LHCN-M2 (cell line): ENCODE data around the gene TRIM13. TPM values are rescaled to one million over a fixed set of nuclear protein-coding genes. Genes with fewer than 3 reads are reported as not detected.

Experiments used
- DNase-seq: peaks from one replicate; pipeline ENCODE4 v3.0.0-alpha.2; 2012; ENCODE audit warnings: low read depth
- total RNA-seq: library from RNA; depleted of rRNA; stranded (reverse); fragments of >200 nt; gene quantifications from 2 replicates; pipeline ENCODE4 v1.2.3, GENCODE V29; 2014

TRIM13 gene
- total RNA-seq, 1 experiment from 2014 or later, result 18.2 TPM

DNA sequence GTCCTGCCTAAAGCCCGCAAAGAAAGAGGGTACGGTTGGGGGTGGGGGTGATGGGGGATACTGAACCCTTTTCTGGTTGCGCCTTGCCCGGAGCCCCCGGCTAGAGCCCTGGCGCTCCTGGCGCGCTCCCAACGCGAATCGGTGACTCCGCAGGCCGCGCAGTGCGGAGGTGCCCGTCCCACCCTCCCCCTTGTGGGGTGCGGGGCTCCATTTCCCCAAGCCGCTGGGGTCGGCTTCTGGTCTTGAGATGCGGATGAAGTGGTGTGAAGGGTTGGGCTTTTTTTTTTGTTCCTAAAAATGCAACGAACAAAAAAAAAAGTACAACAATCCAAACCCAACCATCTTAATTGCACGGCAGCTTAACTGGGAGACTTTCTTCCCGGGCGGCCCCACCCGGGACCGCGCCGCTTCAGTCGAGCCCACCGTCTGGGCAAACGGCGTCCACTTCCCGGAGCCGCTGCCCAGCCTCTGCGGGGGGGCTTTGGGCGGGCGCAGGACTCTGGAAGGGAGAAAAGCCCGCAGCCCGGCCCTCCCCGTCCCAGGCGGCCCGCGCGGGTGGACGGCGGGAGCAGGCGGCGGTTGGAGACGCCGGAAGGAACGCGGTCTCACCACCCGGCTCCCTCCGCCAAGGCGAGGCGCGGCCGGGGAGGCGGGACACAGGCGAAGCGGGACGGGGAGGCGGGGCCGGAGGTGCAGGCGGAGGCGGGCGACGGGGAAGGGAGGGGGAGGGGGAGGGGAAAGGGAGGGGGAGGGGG lies 504 bp upstream of the TRIM13 start:
- peak; percentile 81 for DNase-seq

DNA sequence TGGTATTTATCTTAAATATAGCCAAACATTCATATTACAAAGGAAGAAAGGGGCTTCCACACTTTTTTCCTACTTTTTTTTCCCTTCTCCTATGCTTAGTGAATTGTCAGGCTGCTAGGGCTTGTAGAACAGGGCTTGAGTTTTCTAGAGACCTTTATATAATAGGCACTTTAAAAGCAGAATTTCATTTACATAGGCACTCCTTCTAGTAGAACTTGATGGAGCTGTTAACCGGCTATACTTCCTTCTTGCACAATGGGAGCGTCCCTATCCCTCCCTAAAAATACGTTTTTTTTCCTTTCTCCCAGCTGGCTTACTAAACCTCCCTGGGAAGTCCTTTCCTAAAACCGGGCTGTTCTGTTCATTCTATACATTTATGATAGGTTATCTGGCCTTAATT lies 1.1 kb downstream of the TRIM13 start:
- peak; percentile 9 for DNase-seq

DNA sequence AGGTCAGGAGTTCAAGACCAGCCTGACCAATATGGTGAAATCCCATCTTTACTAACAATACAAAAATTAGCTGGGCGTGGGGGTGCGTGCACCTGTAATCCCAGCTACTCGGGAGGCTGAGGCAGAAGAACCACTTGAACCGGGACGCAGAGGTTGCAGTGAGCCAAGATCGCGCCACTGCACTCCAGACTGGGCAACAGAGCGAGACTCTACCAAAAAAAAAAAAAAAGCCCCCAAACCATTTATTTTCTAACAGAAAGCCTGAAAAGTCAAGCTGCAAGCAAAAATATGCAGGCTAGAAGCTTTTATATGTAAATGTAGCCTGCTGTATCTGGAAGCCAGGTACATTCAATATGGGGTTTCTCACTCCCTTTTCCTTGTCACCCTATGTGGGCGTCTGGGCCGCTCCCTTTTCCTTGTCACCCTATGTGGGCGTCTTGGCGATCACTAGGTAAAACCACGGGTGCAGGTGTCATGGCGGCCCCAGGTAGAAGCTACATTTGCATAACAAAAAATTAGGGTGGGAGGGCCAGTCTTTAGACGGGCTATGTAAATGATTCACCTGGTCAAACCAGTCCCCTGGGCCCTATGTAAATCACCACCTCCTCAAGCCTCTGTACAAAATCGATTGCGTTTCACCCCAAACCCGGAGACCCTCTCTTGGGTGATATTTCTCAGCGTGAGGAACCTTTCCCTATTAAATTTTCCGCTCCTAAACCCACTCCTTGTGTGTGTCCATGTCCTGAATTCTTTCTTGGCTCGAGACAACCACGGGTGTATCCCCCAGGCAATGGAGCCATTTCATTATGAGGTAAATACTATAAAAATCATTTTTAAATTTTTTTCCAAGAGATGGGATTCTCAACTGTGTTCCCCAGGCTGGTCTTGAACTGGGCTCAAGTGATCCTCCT lies 2.1 kb downstream of the TRIM13 start:
- DNase-seq, result no peak

DNA sequence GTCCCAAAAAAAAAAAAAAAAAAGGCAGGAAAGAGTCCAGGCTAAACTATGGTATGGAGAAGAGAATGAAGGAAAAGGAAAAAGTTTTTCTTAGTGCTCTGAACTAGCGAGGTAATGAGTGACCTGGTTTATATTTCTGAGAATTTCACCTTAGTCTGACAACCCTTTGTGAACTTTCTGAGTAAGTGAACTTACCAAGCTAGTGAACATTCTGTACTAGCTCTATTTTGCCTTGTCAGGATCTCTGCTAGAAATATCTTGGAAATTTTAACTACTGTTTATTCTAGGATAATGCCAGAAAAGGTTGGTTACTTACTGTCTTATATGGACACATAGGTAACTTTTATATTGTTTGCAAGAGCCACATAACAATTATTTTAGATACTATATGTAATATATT lies 4.4 kb downstream of the TRIM13 start:
- DNase-seq, result no peak

DNA sequence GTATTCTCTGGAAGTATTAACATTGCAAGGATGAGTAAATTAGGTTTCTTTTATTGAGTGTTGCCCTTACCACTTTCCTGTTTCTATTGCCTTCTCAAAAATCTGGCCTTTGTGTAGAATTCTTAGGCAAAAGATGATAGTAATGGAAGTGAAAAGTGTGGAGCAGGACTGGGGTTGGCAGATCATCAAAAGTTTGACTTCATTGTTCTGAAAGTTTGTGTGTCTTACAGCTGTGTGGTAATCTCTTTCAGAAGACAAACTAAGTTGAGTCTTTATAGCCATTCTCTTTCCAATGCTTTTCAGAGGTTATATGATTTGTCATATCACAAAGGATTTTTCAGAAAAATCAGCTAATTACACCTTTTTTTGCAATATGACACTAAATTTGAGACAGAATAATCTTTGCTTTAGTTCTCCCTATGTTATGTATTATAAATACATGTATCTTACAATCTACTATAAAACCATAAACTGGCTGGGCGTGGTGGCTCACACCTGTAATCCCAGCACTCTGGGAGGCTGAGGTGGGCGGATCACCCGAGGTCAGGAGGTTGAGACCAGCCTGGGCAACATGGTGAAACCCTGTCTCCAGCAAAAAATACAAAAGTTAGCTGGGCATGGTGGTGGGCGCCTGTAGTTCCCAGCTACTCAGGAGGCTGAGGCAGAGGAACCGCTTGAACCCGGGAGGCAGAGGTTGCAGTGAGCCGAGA lies 9.7 kb downstream of the TRIM13 start:
- no peak for DNase-seq

DNA sequence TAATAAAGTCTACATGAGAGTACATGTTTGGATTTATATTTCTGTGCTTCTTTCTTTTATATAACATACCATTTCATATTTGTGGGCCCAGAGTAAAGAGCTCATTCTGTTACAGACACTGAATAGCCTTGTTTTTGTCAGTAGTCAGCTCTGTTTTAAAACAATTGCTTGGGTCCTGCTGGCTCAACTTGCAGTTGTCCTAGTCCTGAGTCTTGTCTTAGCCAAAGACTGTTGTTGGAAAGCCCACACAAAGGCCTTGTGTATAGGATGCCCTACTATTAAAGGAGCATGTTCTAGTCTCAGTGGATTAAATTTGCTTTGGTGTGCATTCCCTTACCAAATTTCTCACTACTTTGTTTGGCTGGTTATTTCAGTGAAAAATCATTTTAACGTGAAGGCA lies 14.6 kb downstream of the TRIM13 start:
- no peak for DNase-seq

DNA sequence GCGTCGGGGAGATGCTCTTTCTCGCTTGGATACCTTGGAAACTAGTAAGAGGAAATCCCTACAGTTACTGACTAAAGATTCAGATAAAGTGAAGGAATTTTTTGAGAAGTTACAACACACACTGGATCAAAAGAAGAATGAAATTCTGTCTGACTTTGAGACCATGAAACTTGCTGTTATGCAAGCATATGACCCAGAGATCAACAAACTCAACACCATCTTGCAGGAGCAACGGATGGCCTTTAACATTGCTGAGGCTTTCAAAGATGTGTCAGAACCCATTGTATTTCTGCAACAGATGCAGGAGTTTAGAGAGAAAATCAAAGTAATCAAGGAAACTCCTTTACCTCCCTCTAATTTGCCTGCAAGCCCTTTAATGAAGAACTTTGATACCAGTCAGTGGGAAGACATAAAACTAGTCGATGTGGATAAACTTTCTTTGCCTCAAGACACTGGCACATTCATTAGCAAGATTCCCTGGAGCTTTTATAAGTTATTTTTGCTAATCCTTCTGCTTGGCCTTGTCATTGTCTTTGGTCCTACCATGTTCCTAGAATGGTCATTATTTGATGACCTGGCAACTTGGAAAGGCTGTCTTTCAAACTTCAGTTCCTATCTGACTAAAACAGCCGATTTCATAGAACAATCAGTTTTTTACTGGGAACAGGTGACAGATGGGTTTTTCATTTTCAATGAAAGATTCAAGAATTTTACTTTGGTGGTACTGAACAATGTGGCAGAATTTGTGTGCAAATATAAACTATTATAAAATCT lies 15.7 kb downstream of the TRIM13 start:
- DNase-seq, result no peak

DNA sequence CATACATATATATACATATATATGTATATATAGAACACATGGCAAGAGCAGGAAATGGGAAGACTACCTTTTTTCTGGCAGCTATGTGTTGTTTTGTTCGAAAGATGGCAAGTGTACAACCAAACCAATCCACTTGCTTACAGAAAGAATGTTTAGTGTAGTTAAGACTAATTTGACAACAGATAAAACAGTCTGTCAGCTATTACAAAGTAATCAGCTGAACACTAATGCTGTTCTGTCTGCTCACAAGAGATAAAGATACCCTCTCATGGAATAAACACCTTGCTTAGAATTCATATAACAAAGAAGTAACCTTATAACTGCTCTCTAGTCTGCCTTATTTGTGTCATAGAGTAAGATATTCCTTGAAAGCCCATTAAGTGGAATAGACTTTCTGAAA lies 17.5 kb downstream of the TRIM13 start:
- DNase-seq, result no peak

DNA sequence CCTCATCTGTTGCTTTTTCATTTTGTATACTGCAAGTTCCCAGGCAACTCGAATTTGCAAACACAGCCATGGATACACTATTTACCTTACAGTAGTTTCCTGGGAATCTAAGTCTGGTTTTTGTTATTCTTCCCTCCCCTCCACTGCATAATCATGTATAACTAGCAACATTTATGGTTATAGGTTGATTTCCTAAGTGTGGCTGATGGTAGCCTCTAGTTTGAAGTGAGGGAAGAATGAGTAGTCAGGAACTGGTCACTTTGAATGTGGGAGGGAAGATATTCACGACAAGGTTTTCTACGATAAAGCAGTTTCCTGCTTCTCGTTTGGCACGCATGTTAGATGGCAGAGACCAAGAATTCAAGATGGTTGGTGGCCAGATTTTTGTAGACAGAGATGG lies 18.4 kb downstream of the TRIM13 start, which contains the start of gene KCNRG:
Gene KCNRG, plus strand, starts transcription at position 187 of the 400 bp plus-strand sequence. Its CDS starts 50 bp downstream, at position 237.
- DNase-seq, result no peak

DNA sequence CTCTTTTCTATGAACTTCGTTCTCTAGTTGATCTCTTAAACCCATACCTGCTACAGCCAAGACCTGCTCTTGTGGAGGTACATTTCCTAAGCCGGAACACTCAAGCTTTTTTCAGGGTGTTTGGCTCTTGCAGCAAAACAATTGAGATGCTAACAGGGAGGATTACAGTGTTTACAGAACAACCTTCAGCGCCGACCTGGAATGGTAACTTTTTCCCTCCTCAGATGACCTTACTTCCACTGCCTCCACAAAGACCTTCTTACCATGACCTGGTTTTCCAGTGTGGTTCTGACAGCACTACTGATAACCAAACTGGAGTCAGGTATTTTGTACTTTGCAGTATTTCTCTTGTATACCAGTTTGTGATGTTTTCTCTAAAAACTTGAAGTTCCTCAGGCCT lies 18.9 kb downstream of the TRIM13 start:
- DNase-seq, result no peak

DNA sequence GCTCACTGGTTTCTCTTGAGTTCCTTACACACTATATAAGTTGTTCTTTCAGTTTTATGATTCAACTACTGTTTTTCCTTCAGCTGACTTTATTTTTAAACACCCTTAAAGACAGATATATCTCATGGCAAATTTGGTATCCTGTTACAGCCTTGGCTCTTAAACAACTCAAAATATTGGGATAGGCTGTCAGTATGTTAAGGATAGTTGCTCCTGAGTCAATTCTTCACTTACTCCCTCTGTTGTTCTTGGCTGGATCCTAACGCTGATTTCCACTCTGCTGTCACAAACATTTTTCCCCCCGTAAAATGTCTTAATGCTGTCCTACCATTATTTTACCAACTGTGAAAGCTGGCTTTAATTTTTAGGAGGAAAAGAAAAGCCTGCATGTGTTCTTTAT lies 19.6 kb downstream of the TRIM13 start:
- peak; percentile 14 for DNase-seq

DNA sequence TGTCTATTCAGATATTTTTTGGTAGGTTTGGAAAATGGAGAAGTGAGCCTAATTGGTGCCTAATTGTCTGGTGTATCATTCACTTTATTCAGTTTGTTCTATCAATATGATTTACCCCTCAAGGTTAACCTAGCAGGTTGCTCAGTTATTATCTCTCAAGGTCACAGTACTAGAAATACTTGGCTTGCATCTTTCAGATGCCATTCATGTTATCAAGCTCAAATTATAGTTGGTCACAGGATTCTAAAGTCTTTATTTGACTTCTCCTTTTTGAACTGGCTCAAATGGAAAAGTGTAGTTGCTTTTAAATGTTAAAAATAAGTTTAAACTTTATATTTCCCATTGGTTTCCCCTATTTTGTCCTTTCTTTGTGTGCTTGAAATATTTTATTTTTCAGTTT lies 21.0 kb downstream of the TRIM13 start:
- no peak for DNase-seq

DNA sequence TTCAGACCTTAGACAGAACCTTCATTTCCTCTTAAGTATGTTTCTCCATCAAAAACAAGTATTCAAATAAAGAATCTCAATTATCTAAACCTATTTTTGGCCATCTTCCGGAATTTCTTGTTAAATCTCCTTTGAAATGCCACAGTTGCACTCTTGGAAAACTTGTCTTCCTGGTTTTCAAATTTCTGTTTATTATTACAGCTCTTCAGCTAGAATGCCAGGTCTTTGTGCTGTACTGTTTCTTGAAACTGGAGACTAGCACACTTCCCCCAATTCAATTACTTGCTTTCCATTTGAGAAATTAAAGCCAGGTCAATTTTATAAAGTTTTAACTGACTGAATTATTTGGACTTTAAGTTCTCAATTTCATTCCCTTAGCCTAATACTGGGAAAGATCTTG lies 28.6 kb downstream of the TRIM13 start:
- no peak for DNase-seq

DNA sequence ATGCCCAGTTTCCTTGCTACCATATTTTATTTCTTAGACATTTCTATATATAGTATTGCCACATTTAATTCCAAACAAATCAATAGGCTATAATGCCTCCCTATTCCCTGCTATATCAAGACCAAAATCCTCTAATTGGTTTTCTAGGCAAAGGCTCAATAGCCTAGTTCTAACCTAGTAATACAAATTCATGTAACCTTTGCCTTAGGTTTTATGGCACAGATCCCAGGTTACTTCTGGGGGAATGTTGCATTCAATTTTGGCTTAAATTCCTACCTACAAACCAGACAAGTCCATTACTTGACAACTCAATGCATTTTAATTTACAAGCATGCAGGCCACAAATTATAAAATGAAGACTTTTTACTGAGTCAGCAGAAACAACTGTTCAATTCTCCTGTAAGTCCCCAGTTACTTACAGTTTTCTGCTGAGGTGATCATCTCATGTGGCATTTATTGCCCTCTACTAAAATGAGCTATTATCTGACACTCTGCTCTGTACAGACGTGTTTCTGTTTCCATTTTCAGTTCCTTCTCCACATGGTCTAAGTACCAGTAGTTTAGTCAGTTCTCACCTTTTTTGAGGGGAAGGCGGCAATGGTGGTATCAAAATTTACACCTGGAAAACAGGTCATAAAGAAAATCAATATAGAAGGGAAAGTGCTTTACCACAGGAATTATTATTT lies 30.1 kb downstream of the TRIM13 start:
- no peak for DNase-seq

DNA sequence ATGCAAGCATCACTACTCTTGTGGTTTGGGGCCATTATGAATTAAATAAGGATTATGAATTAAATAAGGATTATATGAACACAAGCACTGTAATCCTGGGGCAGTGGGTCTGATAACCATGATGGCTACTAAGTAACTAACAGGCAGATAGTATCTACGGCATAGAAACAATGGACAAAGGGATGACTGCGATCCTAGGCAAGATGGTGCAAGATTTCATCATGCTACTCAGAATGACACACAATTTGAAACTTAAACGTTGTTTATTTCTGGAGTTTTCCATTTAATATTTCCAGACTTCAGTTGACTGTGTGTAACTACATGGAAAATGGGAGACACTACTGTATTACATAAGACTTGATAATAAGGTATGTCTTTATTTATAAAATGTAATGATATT lies 33.5 kb downstream of the TRIM13 start:
- DNase-seq, result no peak

DNA sequence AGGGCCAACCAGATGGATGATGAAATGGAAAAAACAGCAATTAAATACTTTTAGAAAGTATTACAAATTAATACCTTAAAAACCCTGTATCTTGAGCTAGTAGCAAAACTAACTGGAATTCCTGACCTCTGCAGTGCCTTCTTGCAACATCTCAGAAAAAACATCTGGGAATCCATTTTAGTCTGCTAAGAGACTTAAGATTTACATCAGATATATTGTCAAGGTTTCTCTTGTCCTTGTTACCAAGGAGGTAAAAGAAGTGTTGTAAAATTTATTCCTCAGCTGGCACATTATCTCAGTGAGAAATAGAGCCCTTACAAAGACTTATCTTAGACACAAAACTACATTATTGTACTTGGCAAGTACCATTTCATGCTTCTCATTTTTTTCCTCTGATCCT lies 36.9 kb downstream of the TRIM13 start:
- DNase-seq, result no peak

DNA sequence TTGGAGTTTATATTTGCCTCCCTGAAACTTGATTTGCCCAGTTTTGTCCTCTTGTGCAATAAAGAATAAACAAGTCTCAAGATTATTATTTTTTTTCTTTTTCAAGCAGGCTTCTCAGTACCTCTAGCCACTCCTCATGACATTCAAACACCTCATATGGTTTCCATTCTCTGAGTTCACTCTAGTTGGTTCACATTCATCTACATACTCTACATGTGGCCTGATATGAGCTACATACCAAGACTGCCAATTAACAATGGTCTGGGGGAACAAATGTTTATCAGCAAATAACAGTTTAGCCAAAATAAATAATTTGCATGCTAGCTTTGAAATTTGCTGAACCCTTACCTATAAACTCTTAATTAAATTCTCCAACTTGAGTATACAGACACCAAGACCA lies 40.9 kb downstream of the TRIM13 start:
- DNase-seq, result no peak

DNA sequence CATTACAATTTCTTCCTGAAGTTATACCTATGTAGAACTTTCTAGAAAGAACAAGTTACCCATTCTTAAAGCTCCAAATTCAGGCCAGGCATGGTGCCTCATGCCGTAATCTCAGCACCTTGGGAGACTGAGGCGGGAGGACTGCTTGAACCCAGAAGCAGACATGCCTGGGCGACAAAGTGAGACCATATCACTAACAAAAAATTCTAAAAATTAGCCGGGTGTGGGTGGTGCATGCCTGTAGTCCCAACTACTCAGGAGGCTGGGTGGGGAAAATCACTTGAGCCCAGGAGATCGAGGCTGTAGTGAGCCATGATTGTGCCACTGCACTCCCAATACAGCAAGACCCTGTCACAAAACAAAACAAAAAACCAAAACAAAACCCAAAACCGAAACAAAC lies 41.4 kb downstream of the TRIM13 start:
- DNase-seq, result no peak

DNA sequence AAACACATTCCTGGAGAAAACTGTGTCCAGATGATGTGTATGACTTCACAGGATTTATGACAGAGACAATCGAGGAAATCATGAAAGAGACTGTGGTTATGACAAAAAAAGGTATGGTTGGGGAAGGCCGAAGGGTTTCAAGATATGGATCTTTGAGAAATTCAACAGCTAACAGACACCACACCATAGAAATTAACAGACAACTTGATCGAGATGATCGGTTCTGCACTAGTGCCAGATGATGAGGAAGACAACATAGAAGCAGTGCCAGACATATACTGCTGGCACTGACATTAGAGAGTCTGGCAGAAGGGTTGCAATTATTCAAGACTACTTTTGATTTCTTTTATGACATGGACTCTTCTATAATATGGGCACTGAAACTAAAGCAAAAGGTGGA lies 55.6 kb downstream of the TRIM13 start:
- DNase-seq, result no peak

DNA sequence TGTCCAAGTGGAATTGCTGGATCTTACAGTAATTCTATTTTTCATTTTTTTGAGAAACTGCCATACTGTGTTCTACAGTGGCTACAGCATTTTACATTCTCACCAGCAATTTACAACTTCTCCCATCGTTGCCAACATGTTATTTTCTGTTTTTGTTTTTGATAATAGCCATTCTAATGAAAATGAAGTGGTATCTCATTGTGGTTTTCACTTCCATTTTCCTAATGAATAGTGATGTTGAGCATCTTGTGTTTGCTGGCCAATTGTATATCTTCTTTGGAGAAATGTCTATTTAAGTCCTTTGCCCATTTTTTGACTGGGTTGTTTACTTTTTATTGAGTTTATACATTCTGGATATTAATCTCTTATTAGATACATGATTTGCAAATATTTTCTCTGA lies 57.0 kb downstream of the TRIM13 start:
- DNase-seq, result no peak

DNA sequence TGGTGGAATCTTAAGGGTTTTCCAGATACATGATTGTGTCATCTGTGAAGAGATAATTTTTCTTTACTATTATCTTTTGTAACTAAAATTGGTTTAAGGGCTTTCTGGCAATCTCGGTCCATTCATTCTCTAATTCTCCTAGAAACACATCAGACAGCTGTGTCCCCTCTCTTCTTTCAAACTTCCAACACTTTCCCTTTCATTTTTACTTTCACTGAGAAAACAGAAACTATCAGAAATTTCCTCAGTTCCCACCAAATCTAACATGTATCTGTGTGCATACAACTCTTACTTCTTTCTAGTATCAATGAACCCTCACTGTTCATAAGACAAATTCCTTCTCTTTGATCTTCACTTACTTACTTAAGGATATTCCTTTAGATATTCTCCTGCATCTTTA lies 58.6 kb downstream of the TRIM13 start:
- DNase-seq, result no peak
